ENCODE results near the gene TRIM7. TPM values are rescaled to one million over a fixed set of nuclear protein-coding genes. Genes with fewer than 3 reads are reported as not detected.
"Not testable (repeated sequence)": the region's sequence is repeated elsewhere in the genome, so short reads cannot be mapped to it uniquely, and the experiment has no call there.

Gene TRIM7
- total RNA-seq, 1 experiment from 2014 or later, result 25.8 TPM

DNA sequence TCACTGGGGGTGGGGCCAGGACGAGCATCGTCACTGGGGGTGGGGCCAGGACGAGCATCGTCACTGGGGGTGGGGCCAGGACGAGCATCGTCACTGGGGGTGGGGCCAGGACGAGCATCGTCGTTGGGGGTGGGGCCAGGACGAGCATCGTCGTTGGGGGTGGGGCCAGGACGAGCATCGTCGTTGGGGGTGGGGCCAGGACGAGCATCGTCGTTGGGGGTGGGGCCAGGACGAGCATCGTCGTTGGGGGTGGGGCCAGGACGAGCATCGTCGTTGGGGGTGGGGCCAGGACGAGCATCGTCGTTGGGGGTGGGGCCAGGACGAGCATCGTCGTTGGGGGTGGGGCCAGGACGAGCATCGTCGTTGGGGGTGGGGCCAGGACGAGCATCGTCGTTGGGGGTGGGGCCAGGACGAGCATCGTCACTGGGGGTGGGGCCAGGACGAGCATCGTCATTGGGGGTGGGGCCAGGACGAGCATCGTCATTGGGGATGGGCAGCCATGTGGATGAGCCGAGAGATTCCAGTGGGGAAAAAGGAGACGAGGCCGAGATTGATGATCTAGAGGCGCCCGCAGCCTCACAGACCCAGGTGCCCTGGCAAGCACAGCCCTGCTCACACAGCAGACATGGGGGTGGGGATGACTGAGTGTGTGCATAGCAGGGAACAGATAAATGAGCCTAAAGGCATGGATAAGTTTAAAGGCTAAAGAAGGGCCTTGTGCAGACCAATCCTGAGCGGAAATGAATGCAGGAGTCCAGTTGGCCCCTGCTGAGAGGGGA, 44.1 kb downstream of the TRIM7 start:
- H3K9me3 ChIP-seq (ENCODE audit: control insufficient read depth, insufficient read depth, low read depth, low read length); in situ Hi-C loops (cut with HindIII; ENCODE audit: low pct_unique_long_range_greater_than_20kb, low sequenced_read_pairs); H3K36me3 ChIP-seq (ENCODE audit: control insufficient read depth, insufficient read depth, low read length); H3K27me3 ChIP-seq (ENCODE audit: control insufficient read depth, insufficient read depth, low read length); BruUV-seq (replicated peaks); DNase-seq (ENCODE audit: low read depth, low spot score): not testable (repeated sequence)
- Histone ChIP-seq H3K4me1 (ENCODE audit: control insufficient read depth, insufficient read depth, low read length) (peaks cover 26% of the 10 kb centered on the region), H3K27ac (ENCODE audit: low read length) (peak overlapping the region; percentile 95), H3K4me3 (ENCODE audit: low read depth in 2 of 2, low read length in 2 of 2) (peak overlapping the region; percentile 28 to 50)
- ChIA-PET POLR2A (interaction anchor here (0.5 kb wide), 1 partner anchor 47 kb away, joined by 4 read pairs; no protein-coding TSS in a partner anchor), CTCF (interaction anchor here (1.1 kb wide), 1 partner anchor 12 kb away, joined by 5 read pairs; no protein-coding TSS in a partner anchor)
- intact Hi-C loops (cut with micrococcal nuclease; ENCODE audit: unreplicated experiment), result loop anchor here (5.0 kb wide), 1 partner anchor 114 kb away; no protein-coding TSS in a partner anchor
- peak; percentile 27 for ATAC-seq
- 0 out of 2 replicates have a peak, but pooled peaks have one; percentile 18 for TF ChIP-seq POLR2AphosphoS5 (IDR thresholded peaks at IDR 0.05; ENCODE audit: low read depth, low read length)

DNA sequence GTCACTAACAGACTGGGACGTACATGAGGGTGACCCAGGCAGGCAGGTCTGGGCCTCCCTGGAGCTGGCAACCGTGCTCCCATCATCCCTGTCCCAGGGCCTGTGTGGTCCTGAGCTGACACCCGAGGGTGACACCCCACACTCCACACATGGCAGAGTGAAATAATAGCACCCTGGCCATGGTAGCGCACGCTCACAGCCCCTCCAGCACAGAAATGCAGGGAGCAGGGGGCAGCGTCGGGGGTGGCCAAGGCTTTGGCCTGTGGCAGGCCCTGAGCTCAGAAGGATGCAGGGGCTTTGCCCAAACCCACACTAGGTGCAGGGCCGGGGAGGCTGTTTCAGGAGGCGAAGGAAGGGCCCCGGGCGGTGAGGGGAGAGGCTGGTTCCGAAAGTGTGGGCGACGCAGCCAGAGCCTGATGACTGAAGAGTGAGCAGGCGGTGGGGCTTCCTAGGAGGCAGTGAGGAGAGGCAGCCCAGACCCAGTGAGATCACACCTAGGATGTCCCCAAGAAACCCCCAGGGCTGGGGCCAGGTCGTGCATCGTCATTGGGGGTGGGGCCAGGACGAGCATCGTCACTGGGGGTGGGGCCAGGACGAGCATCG, 44.7 kb downstream of the TRIM7 start:
- ATAC-seq (peak; percentile 54), DNase-seq (ENCODE audit: low read depth, low spot score) (no peak)
- H3K9me3 ChIP-seq (ENCODE audit: control insufficient read depth, insufficient read depth, low read depth, low read length), result no peaks in the 10 kb centered on the region
- ChIA-PET POLR2A (no interaction called here), CTCF (interaction anchor here (0.7 to 1.1 kb wide), 2 partner anchors 13 to 24 kb away, joined by 3 to 5 read pairs; no protein-coding TSS in a partner anchor)
- peak overlapping the region; percentile 44 to 61 for H3K4me3 ChIP-seq (ENCODE audit: low read depth in 2 of 2, low read length in 2 of 2)
- H3K27me3 ChIP-seq (ENCODE audit: control insufficient read depth, insufficient read depth, low read length), result no peaks in the 10 kb centered on the region
- in situ Hi-C loops (cut with HindIII; ENCODE audit: low pct_unique_long_range_greater_than_20kb, low sequenced_read_pairs), result no loop called here
- H3K36me3 ChIP-seq (ENCODE audit: control insufficient read depth, insufficient read depth, low read length), result no peaks in the 10 kb centered on the region
- intact Hi-C loops (cut with micrococcal nuclease; ENCODE audit: unreplicated experiment), result loop anchor here (5.0 kb wide), 1 partner anchor 113 kb away; no protein-coding TSS in a partner anchor
- BruUV-seq (replicated peaks), result no TSS peak
- H3K4me1 ChIP-seq (ENCODE audit: control insufficient read depth, insufficient read depth, low read length), result peaks cover 26% of the 10 kb centered on the region
- peak overlapping the region; percentile 88 for H3K27ac ChIP-seq (ENCODE audit: low read length)
- TF ChIP-seq, protein P1, sequence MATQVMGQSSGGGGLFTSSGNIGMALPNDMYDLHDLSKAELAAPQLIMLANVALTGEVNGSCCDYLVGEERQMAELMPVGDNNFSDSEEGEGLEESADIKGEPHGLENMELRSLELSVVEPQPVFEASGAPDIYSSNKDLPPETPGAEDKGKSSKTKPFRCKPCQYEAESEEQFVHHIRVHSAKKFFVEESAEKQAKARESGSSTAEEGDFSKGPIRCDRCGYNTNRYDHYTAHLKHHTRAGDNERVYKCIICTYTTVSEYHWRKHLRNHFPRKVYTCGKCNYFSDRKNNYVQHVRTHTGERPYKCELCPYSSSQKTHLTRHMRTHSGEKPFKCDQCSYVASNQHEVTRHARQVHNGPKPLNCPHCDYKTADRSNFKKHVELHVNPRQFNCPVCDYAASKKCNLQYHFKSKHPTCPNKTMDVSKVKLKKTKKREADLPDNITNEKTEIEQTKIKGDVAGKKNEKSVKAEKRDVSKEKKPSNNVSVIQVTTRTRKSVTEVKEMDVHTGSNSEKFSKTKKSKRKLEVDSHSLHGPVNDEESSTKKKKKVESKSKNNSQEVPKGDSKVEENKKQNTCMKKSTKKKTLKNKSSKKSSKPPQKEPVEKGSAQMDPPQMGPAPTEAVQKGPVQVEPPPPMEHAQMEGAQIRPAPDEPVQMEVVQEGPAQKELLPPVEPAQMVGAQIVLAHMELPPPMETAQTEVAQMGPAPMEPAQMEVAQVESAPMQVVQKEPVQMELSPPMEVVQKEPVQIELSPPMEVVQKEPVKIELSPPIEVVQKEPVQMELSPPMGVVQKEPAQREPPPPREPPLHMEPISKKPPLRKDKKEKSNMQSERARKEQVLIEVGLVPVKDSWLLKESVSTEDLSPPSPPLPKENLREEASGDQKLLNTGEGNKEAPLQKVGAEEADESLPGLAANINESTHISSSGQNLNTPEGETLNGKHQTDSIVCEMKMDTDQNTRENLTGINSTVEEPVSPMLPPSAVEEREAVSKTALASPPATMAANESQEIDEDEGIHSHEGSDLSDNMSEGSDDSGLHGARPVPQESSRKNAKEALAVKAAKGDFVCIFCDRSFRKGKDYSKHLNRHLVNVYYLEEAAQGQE (IDR thresholded peaks at IDR 0.05; ENCODE audit: insufficient read depth in 1 of 2, low read depth in 2 of 2, low read length in 1 of 2), result no peak
- TF ChIP-seq, protein P2, sequence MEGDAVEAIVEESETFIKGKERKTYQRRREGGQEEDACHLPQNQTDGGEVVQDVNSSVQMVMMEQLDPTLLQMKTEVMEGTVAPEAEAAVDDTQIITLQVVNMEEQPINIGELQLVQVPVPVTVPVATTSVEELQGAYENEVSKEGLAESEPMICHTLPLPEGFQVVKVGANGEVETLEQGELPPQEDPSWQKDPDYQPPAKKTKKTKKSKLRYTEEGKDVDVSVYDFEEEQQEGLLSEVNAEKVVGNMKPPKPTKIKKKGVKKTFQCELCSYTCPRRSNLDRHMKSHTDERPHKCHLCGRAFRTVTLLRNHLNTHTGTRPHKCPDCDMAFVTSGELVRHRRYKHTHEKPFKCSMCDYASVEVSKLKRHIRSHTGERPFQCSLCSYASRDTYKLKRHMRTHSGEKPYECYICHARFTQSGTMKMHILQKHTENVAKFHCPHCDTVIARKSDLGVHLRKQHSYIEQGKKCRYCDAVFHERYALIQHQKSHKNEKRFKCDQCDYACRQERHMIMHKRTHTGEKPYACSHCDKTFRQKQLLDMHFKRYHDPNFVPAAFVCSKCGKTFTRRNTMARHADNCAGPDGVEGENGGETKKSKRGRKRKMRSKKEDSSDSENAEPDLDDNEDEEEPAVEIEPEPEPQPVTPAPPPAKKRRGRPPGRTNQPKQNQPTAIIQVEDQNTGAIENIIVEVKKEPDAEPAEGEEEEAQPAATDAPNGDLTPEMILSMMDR (IDR thresholded peaks at IDR 0.05), result no peak
- TF ChIP-seq SIN3A (IDR thresholded peaks at IDR 0.05; ENCODE audit: borderline replicate concordance, insufficient read depth, low read depth, low read length), result no peak
- no peak for TF ChIP-seq TCF7L2 (IDR thresholded peaks at IDR 0.05; ENCODE audit: low read depth, low read length)
- TF ChIP-seq POLR2AphosphoS5 (IDR thresholded peaks at IDR 0.05; ENCODE audit: low read depth, low read length), result no peak
